ENCODE measurements around the gene FTO. TPM values are rescaled to one million over a fixed set of nuclear protein-coding genes. Genes with fewer than 3 reads are reported as not detected.

Gene FTO
- total RNA-seq, 1 donor from 2014 or later: 98.6 TPM

GRCh38 chr16:53708490-53708889, 4.5 kb downstream of the FTO start:
- Histone ChIP-seq H3K4me1 (peaks cover 21% of the 10 kb centered on the region), H3K27me3 (ENCODE audit: low read depth) (no peaks in the 10 kb centered on the region), H3K36me3 (no peaks in the 10 kb centered on the region), H3K27ac (no peak overlapping the region), H3K9me3 (no peaks in the 10 kb centered on the region), H3K4me3 (no peak overlapping the region)
- no peak for ATAC-seq
- no peak for TF ChIP-seq CTCF (IDR thresholded peaks at IDR 0.05)
- no peak for DNase-seq
- intact Hi-C loops (cut with DNase I): no loop called here

GRCh38 chr16:53711390-53711789, 7.4 kb downstream of the FTO start:
- DNase-seq: no peak
- Histone ChIP-seq H3K9me3 (no peaks in the 10 kb centered on the region), H3K27ac (no peak overlapping the region), H3K4me3 (no peak overlapping the region), H3K36me3 (no peaks in the 10 kb centered on the region), H3K27me3 (ENCODE audit: low read depth) (no peaks in the 10 kb centered on the region), H3K4me1 (peaks cover 29% of the 10 kb centered on the region)
- no peak for ATAC-seq
- TF ChIP-seq CTCF (IDR thresholded peaks at IDR 0.05): no peak
- intact Hi-C loops (cut with DNase I): no loop called here

GRCh38 chr16:53712065-53712464, 8.1 kb downstream of the FTO start:
- Histone ChIP-seq H3K27me3 (ENCODE audit: low read depth) (no peaks in the 10 kb centered on the region), H3K9me3 (no peaks in the 10 kb centered on the region), H3K36me3 (no peaks in the 10 kb centered on the region), H3K4me1 (peaks cover 29% of the 10 kb centered on the region), H3K27ac (no peak overlapping the region), H3K4me3 (no peak overlapping the region)
- intact Hi-C loops (cut with DNase I): no loop called here
- ATAC-seq: no peak
- TF ChIP-seq CTCF (IDR thresholded peaks at IDR 0.05): no peak
- no peak for DNase-seq

GRCh38 chr16:53713403-53714204, 9.6 kb downstream of the FTO start:
- H3K36me3 ChIP-seq: no peaks in the 10 kb centered on the region
- H3K27me3 ChIP-seq (ENCODE audit: low read depth): no peaks in the 10 kb centered on the region
- intact Hi-C loops (cut with DNase I): no loop called here
- H3K27ac ChIP-seq: no peak overlapping the region
- no peak overlapping the region for H3K4me3 ChIP-seq
- no peak for TF ChIP-seq CTCF (IDR thresholded peaks at IDR 0.05)
- peaks cover 29% of the 10 kb centered on the region for H3K4me1 ChIP-seq
- H3K9me3 ChIP-seq: no peaks in the 10 kb centered on the region
- DNase-seq: no peak
- ATAC-seq: no peak

DNA sequence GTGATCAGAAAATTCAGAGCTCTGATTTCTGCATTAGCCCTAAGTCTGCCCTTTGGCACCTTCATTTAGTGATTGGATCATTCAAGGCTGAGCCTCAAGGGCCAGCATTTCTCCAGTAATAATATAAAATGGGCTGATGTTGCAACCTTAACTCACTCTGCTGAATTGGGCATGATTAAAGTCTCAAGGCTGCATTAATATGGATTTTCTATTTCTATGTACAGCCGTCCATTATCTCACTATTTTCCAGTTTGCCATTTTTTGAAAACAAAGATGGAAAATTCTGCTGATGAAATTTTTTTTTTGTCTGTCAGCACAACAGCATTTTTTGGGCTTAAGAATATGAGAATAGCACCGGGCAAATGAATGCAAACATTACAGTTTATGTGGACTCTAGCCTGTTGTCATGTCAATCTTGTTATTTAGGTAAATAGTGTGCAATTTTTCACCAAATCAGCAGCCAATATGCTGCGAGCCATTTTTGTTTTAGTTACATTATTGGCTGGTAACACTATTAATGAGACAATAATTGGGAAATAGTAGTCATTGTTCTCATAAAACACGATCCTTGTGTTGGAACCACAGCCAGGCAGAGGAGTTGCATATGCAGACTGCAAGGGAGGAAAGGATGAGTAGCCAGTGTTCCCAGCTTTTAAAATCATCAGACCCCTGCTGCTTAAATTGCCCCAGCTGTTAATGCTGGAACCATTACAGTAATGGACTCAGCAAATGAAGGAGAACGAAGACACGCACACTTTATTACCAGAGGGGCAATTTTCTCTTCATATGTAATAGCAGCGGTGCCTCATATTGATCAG, 10.5 kb downstream of the FTO start:
- no peak for ATAC-seq

More for the DNA sequence above, 10.5 kb downstream of the FTO start:
- Histone ChIP-seq H3K4me1 (peaks cover 29% of the 10 kb centered on the region), H3K36me3 (no peaks in the 10 kb centered on the region), H3K4me3 (no peak overlapping the region), H3K27ac (no peak overlapping the region), H3K9me3 (no peaks in the 10 kb centered on the region), H3K27me3 (ENCODE audit: low read depth) (no peaks in the 10 kb centered on the region)
- no peak for DNase-seq
- intact Hi-C loops (cut with DNase I): no loop called here
- no peak for TF ChIP-seq CTCF (IDR thresholded peaks at IDR 0.05)

All from lower lobe of right lung (tissue), 2 donors.